Astrocyte of the spinal cord (primary cell): ENCODE results near the gene PAK1.

ENCODE experiments used
- DNase-seq: peaks from one replicate; pipeline ENCODE4 v3.0.0; 2011; ENCODE audit warnings: low read depth, low spot score
- H3K4me3 ChIP-seq: 2 replicates; pipeline ENCODE4 v1.5.1; 2011; ENCODE audit warnings: low read depth, mild to moderate bottlenecking, low read length, moderate library complexity
- in situ Hi-C: cut with HindIII; loops from 2 replicates; pipeline ENCODE4 v1.10.0; 2017; ENCODE audit warnings: low sequenced_read_pairs
- TF ChIP-seq, protein P1 (sequence below): IDR thresholded peaks from 2 replicates; pipeline ENCODE4 v1.5.1; 2012; ENCODE audit warnings: low read depth, mild to moderate bottlenecking, low read length, inconsistent platforms

PAK1 gene

GRCh38 chr11:77412814-77413213 is 61.1 kb downstream of the PAK1 start:
- TF ChIP-seq, protein P1, sequence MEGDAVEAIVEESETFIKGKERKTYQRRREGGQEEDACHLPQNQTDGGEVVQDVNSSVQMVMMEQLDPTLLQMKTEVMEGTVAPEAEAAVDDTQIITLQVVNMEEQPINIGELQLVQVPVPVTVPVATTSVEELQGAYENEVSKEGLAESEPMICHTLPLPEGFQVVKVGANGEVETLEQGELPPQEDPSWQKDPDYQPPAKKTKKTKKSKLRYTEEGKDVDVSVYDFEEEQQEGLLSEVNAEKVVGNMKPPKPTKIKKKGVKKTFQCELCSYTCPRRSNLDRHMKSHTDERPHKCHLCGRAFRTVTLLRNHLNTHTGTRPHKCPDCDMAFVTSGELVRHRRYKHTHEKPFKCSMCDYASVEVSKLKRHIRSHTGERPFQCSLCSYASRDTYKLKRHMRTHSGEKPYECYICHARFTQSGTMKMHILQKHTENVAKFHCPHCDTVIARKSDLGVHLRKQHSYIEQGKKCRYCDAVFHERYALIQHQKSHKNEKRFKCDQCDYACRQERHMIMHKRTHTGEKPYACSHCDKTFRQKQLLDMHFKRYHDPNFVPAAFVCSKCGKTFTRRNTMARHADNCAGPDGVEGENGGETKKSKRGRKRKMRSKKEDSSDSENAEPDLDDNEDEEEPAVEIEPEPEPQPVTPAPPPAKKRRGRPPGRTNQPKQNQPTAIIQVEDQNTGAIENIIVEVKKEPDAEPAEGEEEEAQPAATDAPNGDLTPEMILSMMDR, result no peak
- in situ Hi-C loops, result no loop called here

GRCh38 chr11:77411717-77412441 is 62.0 kb downstream of the PAK1 start:
- in situ Hi-C loops, result no loop called here

More at GRCh38 chr11:77412814-77413213, 61.1 kb downstream of the PAK1 start:
- DNase-seq, result no peak
- H3K4me3 ChIP-seq, result no peak overlapping the region

GRCh38 chr11:77411137-77411707 is 62.7 kb downstream of the PAK1 start:
- H3K4me3 ChIP-seq, result peak overlapping the region; percentile 76
- TF ChIP-seq, protein P1, result no peak
- peak; percentile 19 for DNase-seq
- in situ Hi-C loops, result no loop called here

More at GRCh38 chr11:77411717-77412441, 62.0 kb downstream of the PAK1 start:
- DNase-seq, result peak; percentile 92
- TF ChIP-seq, protein P1, result no peak
- peak overlapping the region; percentile 76 for H3K4me3 ChIP-seq

DNA sequence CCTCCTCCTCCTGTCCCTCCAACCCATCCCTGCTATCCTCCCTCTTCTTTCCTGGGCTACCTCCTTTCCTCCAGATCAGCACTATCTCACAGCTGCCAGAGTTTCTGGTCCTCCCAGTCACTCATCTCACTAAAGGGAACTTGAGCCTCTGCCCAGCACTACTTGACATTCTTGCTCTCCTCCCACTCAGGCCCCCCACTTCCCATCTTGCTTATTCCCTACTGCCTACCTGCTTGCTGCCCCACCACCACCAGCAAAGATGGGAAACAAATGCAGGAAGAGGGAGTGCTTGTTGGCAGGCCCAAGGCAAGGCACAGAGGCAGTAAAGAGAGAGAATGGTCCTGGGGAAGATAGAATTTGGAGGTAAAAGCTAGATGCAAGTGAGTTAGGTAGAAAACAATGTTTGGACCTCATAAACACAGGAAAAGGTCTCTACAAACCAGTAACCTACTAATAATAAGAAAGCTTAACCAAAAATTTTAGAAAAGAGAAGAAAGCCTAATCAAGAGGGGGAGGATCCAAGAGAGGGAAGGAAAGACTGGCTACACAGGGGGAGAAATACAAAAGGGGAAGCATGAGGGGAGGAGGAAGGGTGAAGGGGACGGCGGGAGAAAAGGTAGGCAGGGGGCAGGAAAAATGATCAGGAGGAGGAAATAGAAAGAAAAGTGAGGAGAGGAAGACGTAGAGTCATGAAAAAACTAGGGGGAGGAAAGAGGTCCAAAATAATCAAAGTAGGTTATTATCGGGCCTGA is 63.6 kb downstream of the PAK1 start:
- H3K4me3 ChIP-seq, result peak overlapping the region; percentile 76
- TF ChIP-seq, protein P1, result no peak
- in situ Hi-C loops, result no loop called here
- DNase-seq, result no peak

DNA sequence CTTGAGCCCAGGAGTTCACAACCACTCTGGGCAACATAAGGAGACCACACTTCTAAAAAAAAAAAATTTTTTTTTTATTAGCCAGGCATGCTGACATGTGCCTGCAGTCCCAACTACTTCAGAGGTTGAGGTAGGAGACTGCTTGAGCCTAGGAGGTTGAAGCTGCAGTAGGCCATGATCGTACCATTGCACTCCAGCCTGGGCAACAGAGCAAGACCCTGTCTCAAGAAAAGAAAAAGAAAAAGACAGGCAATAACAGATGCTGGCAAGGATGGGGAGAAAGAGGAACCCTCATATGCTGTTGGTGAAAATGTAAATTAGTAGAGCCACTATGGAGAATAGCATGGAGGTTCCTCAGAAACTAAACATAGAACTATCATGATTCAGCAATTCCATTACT is 64.8 kb downstream of the PAK1 start:
- no peak overlapping the region for H3K4me3 ChIP-seq
- TF ChIP-seq, protein P1, result no peak
- in situ Hi-C loops, result no loop called here
- no peak for DNase-seq

DNA sequence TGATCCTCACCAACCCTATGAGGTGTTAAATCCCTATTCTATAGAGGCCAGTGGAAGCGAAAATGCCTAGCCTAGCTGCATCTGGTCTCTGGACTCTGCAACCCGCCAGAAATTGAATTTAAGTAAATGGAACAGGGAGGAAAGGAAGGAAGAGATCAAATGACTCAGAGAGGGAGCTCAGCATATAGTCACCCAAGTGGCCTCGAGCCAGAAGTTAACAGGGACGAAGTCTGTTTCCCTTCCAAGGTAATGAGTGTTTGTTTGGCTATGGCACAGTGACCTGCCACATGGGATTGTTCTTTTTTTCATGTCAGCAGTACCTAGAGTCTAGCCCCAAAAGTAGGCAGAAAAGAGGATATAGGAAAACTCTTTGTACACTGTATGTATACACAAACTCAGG is 66.3 kb downstream of the PAK1 start:
- no peak overlapping the region for H3K4me3 ChIP-seq
- TF ChIP-seq, protein P1, result no peak
- peak; percentile 88 for DNase-seq
- in situ Hi-C loops, result no loop called here
